Skeletal muscle tissue (tissue), 4 donors: ENCODE data around the gene RASA3. TPM values are rescaled to one million over a fixed set of nuclear protein-coding genes. Genes with fewer than 3 reads are reported as not detected.
"Not testable (repeated sequence)": the region's sequence is repeated elsewhere in the genome, so short reads cannot be mapped to it uniquely, and the experiment has no call there.

ENCODE experiments used
- H3K27ac ChIP-seq: one replicate; pipeline ENCODE4 v1.7.0; 2013; ENCODE audit warnings: mild to moderate bottlenecking, low read depth, low read length, inconsistent platforms
- H3K27me3 ChIP-seq, 3 donors: one replicate each; pipeline ENCODE4 v1.7.0; 2013; ENCODE audit warnings: low read length in 3 of 3; ENCODE audit not compliant: control insufficient read depth in 3 of 3, insufficient read depth in 3 of 3
- H3K36me3 ChIP-seq, 3 donors: one replicate each; pipeline ENCODE4 v1.7.0; 2013; ENCODE audit warnings: low read length in 3 of 3; ENCODE audit not compliant: control insufficient read depth in 3 of 3, insufficient read depth in 3 of 3
- H3K4me1 ChIP-seq, 3 donors: one replicate each; pipeline ENCODE4 v1.7.0; 2013; ENCODE audit warnings: low read length in 3 of 3, mild to moderate bottlenecking in 3 of 3; ENCODE audit not compliant: control insufficient read depth in 3 of 3, insufficient read depth in 3 of 3
- H3K4me3 ChIP-seq, 3 donors: one replicate each; pipeline ENCODE4 v1.7.0; 2013; ENCODE audit warnings: low read length in 3 of 3
- H3K9ac ChIP-seq, 3 donors: one replicate each; pipeline ENCODE4 v1.7.0; 2013; ENCODE audit warnings: low read length in 3 of 3, mild to moderate bottlenecking in 3 of 3, moderate library complexity in 2 of 3, low read depth in 1 of 3
- H3K9me3 ChIP-seq, 3 donors: one replicate each; pipeline ENCODE4 v1.7.0; 2013; ENCODE audit warnings: low read length in 3 of 3; ENCODE audit not compliant: control insufficient read depth in 3 of 3
- total RNA-seq: library from RNA; depleted of rRNA; stranded (reverse); fragments of >200 nt; gene quantifications from one replicate; pipeline ENCODE4 v1.2.3, GENCODE V29; 2014
- donor health status: Osteomylitis.

Gene RASA3
- total RNA-seq, 1 donor from 2014 or later = 14.1 TPM

DNA sequence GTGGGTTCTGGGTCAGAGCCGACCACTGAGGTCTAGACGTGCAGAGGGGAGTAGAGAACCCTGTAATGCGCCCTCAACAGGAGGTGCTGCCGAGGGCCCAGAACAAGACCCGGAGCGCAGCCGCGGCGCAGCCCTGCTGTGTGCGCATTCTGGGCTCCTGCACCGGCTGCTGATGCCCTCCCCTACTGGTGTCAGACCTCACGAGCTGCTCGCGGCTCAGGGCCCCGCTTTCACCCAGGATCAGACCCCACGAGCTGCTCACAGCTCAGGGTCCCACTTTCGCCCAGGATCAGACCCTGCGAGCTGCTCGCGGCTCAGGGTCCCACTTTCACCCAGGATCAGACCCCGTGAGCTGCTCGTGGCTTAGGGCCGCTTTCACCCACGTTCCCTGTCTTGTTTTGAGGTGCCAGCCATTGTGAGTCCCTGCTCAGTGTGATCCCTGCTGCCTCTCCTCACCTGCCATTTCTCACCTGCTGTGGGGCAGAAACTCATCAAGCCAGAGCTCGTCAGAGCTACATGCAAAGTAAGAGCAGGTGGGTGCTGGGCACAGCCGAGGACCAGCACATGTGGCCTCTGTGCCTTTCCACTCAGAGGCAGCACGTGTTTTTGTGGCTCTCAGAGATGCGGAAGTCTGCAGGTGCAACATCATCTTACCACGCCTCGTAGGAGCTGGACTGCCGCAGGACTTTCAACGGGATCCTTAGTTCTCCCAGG is 111.5 kb downstream of the RASA3 start:
- Histone ChIP-seq H3K4me3 (no peak overlapping the region), H3K9me3 (no peaks in the 10 kb centered on the region), H3K27ac (no peak overlapping the region), H3K9ac (no peak overlapping the region), H3K27me3 (no peaks in the 10 kb centered on the region), H3K36me3 (peaks cover 51 to 56% (median 56%) of the 10 kb centered on the region in 3 donors), H3K4me1 (peaks cover 2 to 5% (median 4%) of the 10 kb centered on the region in 3 donors)

DNA sequence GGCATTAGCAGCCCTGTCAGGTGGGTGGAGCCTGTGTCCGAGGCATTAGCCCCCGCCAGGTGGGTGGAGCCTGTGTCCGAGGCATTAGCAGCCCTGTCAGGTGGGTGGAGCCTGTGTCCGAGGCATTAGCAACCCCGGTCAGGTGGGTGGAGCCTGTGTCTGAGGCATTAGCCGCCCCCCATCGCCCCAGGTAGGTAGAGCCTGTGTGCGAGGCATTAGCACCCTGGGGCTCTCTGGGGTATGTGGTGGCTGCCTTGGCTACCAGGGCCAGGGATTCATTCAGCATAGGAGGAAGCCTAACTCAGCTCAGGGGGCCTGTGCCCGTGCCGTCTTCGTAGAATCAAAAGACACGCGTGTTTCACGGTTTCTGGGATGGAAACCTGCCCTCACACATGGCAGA is 112.3 kb downstream of the RASA3 start:
- H3K27me3 ChIP-seq, H3K4me3 ChIP-seq, H3K9ac ChIP-seq, H3K4me1 ChIP-seq, H3K27ac ChIP-seq, H3K9me3 ChIP-seq: not testable (repeated sequence)
- H3K36me3 ChIP-seq = peaks cover 59 to 62% (median 60%) of the 10 kb centered on the region in 3 donors

DNA sequence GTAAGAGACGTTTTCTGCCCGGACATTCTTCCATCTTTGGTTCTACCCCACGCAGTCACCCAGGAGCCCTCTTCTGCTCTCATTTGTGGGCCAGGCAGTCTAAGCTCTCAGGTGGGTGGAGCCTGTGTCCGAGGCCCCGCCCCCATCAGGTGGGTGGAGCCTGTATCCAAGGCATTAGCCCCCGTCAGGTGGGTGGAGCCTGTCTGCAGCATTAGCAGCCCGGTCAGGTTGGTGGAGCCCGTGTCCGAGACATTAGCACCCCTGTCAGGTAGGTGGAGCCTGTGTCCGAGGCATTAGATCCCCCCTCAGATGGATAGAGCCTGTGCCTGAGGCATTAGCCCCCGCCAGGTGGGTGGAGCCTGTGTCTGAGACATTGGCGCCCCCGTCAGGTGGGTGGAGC is 113.1 kb downstream of the RASA3 start:
- no peaks in the 10 kb centered on the region for H3K27me3 ChIP-seq
- no peak overlapping the region for H3K27ac ChIP-seq
- peaks cover 0 to 3% (median 0%) of the 10 kb centered on the region in 3 donors for H3K4me1 ChIP-seq
- no peaks in the 10 kb centered on the region for H3K9me3 ChIP-seq
- H3K9ac ChIP-seq = no peak overlapping the region
- H3K36me3 ChIP-seq = peaks cover 62 to 67% (median 64%) of the 10 kb centered on the region in 3 donors
- no peak overlapping the region for H3K4me3 ChIP-seq

DNA sequence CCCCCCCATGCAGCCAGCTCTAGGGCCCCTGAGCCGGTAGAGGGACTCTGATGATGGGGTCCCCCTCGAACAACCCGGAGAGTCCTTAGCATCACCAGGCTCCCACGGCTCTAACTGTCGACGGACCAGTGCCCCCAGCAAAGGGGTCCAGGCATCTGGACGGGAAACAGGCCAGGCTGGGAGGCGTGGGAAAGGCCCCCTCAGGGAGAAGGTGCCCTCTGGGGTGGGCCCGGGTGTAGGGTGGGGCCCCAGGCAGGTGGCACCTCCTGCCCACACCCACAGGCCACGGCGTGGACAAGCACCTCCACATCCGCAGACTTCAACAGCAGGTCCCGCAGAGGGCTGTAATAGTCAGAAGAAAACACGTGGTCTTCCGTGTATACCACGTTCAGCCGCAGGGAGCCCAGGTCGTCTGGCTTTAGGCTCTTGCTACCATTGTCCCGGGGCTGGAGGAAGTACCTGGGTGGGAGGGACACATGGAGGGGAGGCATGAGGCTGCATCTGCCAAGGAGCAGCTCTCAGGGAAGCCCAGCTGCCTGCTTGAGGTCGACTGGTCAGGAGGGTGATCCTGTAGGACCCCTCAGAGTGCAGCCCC is 113.9 kb downstream of the RASA3 start:
- peaks cover 0 to 3% (median 0%) of the 10 kb centered on the region in 3 donors for H3K4me1 ChIP-seq
- no peak overlapping the region for H3K4me3 ChIP-seq
- H3K27me3 ChIP-seq = no peaks in the 10 kb centered on the region
- H3K9me3 ChIP-seq = no peaks in the 10 kb centered on the region
- no peak overlapping the region for H3K9ac ChIP-seq
- H3K27ac ChIP-seq = no peak overlapping the region
- H3K36me3 ChIP-seq = peaks cover 59 to 64% (median 62%) of the 10 kb centered on the region in 3 donors

DNA sequence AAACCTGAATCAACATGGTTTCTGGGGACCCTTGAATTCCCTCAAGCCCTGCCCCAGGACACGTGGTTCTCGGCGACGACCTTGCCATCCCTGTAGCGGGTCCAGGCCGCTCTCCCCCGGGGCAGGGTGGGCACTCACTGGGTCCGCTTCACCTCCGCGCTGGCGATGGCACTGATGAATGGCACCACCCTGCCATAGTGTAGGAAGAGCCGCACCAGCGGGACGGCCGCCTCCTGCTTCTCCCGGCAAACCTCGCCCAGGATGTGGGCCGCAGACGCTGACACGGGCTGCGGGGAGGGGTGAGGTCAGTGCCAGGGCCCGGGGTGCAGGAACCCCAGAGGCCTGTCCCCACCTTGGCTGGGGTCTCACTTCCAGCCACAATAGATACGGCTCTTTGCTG is 114.5 kb downstream of the RASA3 start:
- Histone ChIP-seq H3K9ac (no peak overlapping the region), H3K27me3 (no peaks in the 10 kb centered on the region), H3K27ac (no peak overlapping the region), H3K4me1 (peaks cover 0 to 3% (median 0%) of the 10 kb centered on the region in 3 donors), H3K36me3 (peaks cover 57 to 65% (median 65%) of the 10 kb centered on the region in 3 donors), H3K9me3 (no peaks in the 10 kb centered on the region), H3K4me3 (no peak overlapping the region)

DNA sequence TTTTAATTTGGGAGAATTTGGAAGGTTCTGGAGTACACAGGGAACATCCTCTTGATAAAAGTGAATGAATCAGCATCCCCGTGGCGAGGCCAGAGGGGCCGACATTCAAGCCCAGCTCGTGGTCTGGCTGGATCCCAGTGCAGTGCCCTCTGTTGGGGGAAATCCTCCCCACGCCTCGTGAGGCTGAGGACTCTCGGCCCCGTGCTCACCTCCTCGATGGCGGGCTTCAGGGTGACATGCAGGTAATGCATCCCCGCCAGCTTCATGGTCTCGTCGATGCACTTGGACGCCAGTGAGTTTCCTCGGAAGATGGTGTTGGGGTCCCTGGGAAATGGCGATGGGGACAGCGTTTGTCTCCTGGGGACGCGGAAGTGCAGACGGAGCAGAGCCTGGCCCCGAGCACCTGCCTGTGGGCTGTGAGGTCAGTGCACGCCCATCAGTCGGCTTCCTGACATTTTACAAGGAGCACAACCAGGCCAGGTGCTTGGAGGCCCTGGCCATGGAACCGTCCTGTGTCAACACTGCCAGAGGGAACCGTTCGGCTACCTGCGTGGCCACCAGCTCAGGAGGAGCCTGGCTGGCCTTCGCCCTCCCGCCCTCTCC is 115.3 kb downstream of the RASA3 start:
- peaks cover 58 to 67% (median 63%) of the 10 kb centered on the region in 3 donors for H3K36me3 ChIP-seq
- no peaks in the 10 kb centered on the region for H3K9me3 ChIP-seq

DNA sequence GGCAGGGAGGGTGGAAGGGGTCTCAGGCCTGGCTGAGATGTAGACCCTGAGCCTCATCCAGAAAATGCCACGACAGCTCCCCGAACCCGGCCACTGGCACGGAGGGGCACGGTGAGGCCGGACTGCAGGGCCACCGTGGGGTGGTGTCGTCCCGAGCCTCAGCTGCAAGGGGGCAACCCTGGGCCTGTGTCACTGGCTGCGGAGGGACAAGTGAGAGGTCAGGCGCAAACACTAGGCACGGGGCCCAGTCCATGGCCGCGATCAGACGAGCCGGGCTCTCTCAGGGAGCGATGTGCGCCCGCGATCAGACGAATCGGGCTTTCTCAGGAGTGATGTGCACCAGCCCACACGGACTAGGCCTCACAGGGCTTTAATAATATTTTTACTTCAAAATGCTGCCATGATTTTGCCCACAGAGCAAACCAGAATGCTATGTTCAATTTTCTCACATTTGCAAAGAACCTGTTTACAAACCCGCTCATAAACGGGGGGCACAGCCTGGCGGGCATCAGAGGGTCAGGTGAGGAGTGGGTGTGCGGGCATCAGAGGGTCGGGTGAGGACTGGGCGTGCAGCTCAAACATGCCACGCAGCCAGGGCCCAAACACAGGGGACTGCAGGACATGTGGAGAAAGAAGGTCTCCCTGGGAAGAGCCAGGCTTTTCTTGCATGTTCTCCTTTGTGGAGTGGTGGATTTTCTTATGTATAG is 115.9 kb downstream of the RASA3 start:
- no peaks in the 10 kb centered on the region for H3K27me3 ChIP-seq
- H3K36me3 ChIP-seq = peaks cover 58 to 65% (median 61%) of the 10 kb centered on the region in 3 donors
- H3K4me1 ChIP-seq = peaks cover 0 to 3% (median 0%) of the 10 kb centered on the region in 3 donors
- peak overlapping the region in 1 of 3 donors; percentile 33 for H3K9ac ChIP-seq
- H3K9me3 ChIP-seq = no peaks in the 10 kb centered on the region
- no peak overlapping the region for H3K4me3 ChIP-seq
- no peak overlapping the region for H3K27ac ChIP-seq

More for the DNA sequence above, 115.3 kb downstream of the RASA3 start:
- Histone ChIP-seq H3K9ac (peak overlapping the region in 1 of 3 donors; percentile 33), H3K4me1 (peaks cover 0 to 3% (median 0%) of the 10 kb centered on the region in 3 donors), H3K27ac (no peak overlapping the region), H3K4me3 (no peak overlapping the region), H3K27me3 (no peaks in the 10 kb centered on the region)

DNA sequence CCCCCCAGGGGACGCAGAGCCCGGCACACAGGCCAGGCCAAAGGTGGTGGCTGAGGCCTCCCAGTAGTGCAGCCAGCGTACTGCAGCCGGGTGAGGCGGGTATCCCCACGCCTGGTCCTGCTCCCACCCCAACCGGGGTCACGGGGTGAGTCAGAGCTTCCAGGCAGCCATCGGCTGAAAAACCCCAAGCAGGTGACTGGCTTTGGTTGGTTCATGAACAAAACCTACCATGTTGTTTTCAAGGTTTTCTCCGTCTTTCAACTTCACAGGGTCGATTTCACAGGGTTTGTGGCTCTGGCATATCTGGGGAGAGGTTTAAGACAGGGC is 116.5 kb downstream of the RASA3 start:
- Histone ChIP-seq H3K27ac (no peak overlapping the region), H3K36me3 (peaks cover 58 to 67% (median 60%) of the 10 kb centered on the region in 3 donors), H3K4me1 (peaks cover 0 to 3% (median 0%) of the 10 kb centered on the region in 3 donors), H3K27me3 (no peaks in the 10 kb centered on the region), H3K9me3 (no peaks in the 10 kb centered on the region), H3K9ac (no peak overlapping the region), H3K4me3 (no peak overlapping the region)

DNA sequence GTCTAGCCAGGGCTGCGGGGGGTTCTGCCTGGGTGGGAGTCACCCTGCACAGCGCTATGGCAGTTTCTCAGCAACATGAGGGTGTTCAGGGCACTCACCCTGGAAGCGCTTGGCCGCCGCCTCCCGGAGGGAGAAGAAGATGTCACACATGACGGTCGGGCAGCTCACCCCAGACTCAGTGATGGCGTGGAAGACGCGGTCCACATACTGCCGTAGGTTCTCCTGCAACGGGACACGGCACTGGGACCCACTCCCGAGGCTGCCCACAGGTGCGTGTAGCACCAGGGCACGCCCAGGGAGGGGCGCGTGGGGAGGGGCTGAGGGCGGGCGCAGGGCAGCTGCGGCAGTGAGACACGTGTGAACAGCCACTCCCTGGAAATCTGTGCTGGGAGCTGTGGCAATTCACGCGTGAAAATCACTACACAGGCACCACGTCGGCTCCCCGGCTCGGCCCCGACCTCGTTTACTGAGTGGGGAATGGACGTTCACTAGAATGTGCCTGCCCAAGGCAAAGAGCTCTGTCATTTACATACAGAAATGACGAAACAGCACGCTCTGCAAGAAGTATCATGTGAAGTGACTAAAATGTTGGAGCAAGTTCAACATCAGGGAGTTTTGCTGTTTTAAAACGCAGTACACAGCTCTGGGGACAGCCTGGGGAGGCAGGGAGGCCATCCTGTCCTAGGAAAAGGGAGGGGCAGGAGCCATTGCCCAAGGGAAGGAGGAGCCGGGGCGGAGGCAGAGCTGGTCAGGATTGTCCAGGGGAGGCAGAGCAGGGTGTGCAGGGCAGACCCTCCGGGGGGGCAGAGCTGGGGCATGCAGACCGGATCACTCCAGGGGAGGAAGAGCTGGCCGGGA is 117.1 kb downstream of the RASA3 start:
- no peaks in the 10 kb centered on the region for H3K27me3 ChIP-seq
- H3K9me3 ChIP-seq = no peaks in the 10 kb centered on the region
- peaks cover 0 to 3% (median 0%) of the 10 kb centered on the region in 3 donors for H3K4me1 ChIP-seq
- H3K36me3 ChIP-seq = peaks cover 55 to 64% (median 57%) of the 10 kb centered on the region in 3 donors
- no peak overlapping the region for H3K9ac ChIP-seq
- H3K4me3 ChIP-seq = no peak overlapping the region
- peak overlapping the region; percentile 36 for H3K27ac ChIP-seq
